ENCODE measurements around the gene OGFR.

- TF ChIP-seq CTCF (IDR thresholded peaks at IDR 0.05; ENCODE audit: low read depth, low read length): no peak
- TF ChIP-seq POLR2A (IDR thresholded peaks at IDR 0.05; ENCODE audit: extremely low read depth, insufficient read length): no peak
- no peak for TF ChIP-seq MAX (IDR thresholded peaks at IDR 0.05; ENCODE audit: low read depth, low read length)
Measured at GRCh38 chr20:62843656-62844055, 39.0 kb downstream of the OGFR start.

Data from NB4 (cell line).